AG10803 (cell line): Measurements from ENCODE around the gene ZFYVE28.
"Not testable (repeated sequence)": the region's sequence is repeated elsewhere in the genome, so short reads cannot be mapped to it uniquely, and the experiment has no call there.

Source experiments
- DNase-seq: peaks from one replicate; pipeline ENCODE4 v3.0.0; 2010; ENCODE audit warnings: low read depth
- H3K4me3 ChIP-seq: 2 replicates; pipeline ENCODE4 v1.5.1; 2011; ENCODE audit warnings: mild to moderate bottlenecking, low read length, control low read depth
- TF ChIP-seq, protein P1 (sequence below): conservative IDR thresholded peaks from 2 replicates; pipeline ENCODE4 v1.5.1; 2011; ENCODE audit warnings: mild to moderate bottlenecking, low read length, control low read depth, inconsistent platforms

Gene ZFYVE28

DNA sequence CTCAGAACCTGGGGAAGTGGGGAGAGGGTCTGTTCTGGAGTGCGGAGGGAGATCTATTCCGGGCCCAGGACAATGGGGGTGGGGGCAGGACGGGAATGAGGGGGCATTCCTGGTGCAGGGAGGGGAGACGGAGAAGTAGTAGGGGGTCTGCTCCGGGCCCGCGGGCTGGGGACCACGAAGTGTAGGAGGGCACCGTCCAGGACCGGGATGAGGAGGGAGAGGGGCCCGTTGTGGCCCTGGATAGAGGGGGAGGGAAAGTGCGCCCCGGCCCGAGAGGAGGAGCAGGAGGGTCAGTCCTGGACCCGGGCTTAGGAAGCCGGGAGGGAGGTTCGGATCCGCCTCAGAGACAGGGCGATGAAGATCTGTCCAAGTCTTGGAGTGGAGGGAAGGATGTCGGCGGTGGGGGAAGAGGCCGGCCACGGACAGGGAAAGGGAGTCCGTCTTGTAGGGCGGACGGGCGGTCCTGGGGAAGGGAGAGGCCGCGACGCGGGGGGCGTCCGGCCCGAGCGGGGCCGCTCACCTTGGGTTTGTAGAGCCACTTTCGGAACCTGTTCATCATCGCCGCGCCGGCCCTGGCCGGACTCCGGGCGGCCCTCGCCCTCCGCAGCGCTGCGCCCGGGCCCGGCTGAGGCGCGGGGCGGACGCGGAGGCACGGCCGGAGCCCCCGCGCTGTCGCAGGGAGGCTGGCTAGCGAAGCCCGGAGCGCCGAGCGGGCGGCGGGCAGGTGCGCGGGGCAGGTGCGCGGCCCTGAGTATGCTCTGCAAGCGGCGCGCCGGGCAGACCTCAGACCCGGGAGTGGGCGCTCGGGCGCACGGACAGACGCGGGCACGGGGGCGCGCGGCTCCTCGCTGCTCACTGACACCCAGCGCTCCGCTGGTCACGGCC lies at the start of gene ZFYVE28:
ZFYVE28 (minus strand) TSS at position 881 of the 885 bp plus-strand sequence; CDS start at position 559, 322 bp downstream.
- DNase-seq, result peak; percentile 34
- TF ChIP-seq, protein P1, sequence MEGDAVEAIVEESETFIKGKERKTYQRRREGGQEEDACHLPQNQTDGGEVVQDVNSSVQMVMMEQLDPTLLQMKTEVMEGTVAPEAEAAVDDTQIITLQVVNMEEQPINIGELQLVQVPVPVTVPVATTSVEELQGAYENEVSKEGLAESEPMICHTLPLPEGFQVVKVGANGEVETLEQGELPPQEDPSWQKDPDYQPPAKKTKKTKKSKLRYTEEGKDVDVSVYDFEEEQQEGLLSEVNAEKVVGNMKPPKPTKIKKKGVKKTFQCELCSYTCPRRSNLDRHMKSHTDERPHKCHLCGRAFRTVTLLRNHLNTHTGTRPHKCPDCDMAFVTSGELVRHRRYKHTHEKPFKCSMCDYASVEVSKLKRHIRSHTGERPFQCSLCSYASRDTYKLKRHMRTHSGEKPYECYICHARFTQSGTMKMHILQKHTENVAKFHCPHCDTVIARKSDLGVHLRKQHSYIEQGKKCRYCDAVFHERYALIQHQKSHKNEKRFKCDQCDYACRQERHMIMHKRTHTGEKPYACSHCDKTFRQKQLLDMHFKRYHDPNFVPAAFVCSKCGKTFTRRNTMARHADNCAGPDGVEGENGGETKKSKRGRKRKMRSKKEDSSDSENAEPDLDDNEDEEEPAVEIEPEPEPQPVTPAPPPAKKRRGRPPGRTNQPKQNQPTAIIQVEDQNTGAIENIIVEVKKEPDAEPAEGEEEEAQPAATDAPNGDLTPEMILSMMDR, result no peak
- peak within 1 kb of the TSS; percentile 63 for H3K4me3 ChIP-seq

GRCh38 chr4:2465544-2465943 lies 47.1 kb upstream of the ZFYVE28 start:
- DNase-seq, H3K4me3 ChIP-seq: not testable (repeated sequence)

GRCh38 chr4:2465032-2465431 lies 46.6 kb upstream of the ZFYVE28 start:
- H3K4me3 ChIP-seq, result no peak overlapping the region
- DNase-seq, result no peak
- TF ChIP-seq, protein P1, result no peak

- TF ChIP-seq, protein P1, result no peak
- DNase-seq, result no peak
- H3K4me3 ChIP-seq, result peak overlapping the region; percentile 31
Measured at GRCh38 chr4:2462992-2463762, 44.7 kb upstream of the ZFYVE28 start.

DNA sequence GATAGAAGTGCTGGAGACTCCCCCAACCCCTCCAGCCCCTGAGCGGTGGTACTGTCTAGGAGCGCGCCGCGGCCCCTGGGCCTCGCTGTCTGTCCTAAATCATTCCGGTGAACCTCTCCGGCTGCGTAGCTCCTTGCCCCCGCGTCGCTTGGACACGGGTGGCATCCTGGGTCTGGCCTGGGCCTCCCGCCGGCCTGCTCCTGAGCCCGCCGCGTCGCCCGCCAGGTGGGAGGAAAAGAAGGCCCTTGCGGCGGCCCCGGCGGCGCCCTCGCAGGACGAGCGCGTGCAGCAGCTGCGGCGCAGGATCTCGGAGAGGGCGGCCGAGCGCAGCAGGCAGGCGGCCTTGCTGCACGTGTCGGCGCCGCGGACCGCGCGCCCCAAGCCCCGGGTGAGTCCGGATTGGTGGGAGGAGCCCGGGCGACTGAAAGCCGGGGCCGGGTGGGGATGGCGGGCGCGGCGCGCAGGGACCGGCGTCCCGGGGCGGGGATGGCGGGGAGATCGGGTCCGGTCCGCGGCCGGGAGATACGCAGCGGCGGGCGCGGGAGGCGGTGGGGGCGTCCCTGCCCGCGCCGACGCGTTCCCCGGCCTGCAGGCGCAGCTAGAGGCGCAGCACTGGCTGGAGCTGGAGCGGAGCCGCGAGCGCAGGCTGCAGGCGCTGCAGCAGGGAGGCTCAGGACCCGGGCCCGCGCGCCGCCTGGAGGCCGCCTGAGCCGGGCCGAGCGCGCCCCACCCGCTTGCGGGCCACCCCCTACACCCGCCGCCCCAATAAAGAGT lies 44.0 kb upstream of the ZFYVE28 start:
- peak overlapping the region; percentile 31 for H3K4me3 ChIP-seq
- DNase-seq, result peak; percentile 70
- TF ChIP-seq, protein P1, result no peak; the same call in 1 of the 2 replicates

GRCh38 chr4:2461246-2461960 lies 43.0 kb upstream of the ZFYVE28 start:
- TF ChIP-seq, protein P1, result no peak
- DNase-seq, result no peak
- H3K4me3 ChIP-seq, result no peak overlapping the region
